Measurements from ENCODE around the gene MMP24.
"Not testable (repeated sequence)": the region's sequence is repeated elsewhere in the genome, so short reads cannot be mapped to it uniquely, and the experiment has no call there.

MMP24 gene

GRCh38 chr20:35216541-35216940 lies 9.9 kb upstream of the MMP24 start:
- no peak for DNase-seq (ENCODE audit: low read depth)

GRCh38 chr20:35223941-35224340 lies 2.5 kb upstream of the MMP24 start:
- DNase-seq (ENCODE audit: low read depth) = no peak

GRCh38 chr20:35224536-35224935 lies 2.0 kb upstream of the MMP24 start:
- no peak for DNase-seq (ENCODE audit: low read depth)

GRCh38 chr20:35225319-35226125 lies 968 bp upstream of the MMP24 start:
- no peak for DNase-seq (ENCODE audit: low read depth)

- no peak for DNase-seq (ENCODE audit: low read depth)
Measured at GRCh38 chr20:35226884-35227681, 593 bp downstream of the MMP24 start.

- no peak for DNase-seq (ENCODE audit: low read depth)
Measured at GRCh38 chr20:35232575-35232974, 6.1 kb downstream of the MMP24 start.

- no peak for DNase-seq (ENCODE audit: low read depth)
Measured at GRCh38 chr20:35235881-35236280, 9.4 kb downstream of the MMP24 start.

- DNase-seq (ENCODE audit: low read depth) = no peak
Measured at GRCh38 chr20:35237486-35237885, 11.0 kb downstream of the MMP24 start.

- DNase-seq (ENCODE audit: low read depth) = no peak
Measured at GRCh38 chr20:35238170-35238569, 11.7 kb downstream of the MMP24 start.

- no peak for DNase-seq (ENCODE audit: low read depth)
Measured at GRCh38 chr20:35238735-35239134, 12.2 kb downstream of the MMP24 start.

- DNase-seq (ENCODE audit: low read depth) = no peak
Measured at GRCh38 chr20:35240083-35240810, 13.8 kb downstream of the MMP24 start.

GRCh38 chr20:35240811-35241293 lies 14.4 kb downstream of the MMP24 start:
- no peak for DNase-seq (ENCODE audit: low read depth)

GRCh38 chr20:35243317-35243716 lies 16.8 kb downstream of the MMP24 start:
- DNase-seq (ENCODE audit: low read depth) = no peak

- no peak for DNase-seq (ENCODE audit: low read depth)
Measured at GRCh38 chr20:35243986-35244385, 17.5 kb downstream of the MMP24 start.

GRCh38 chr20:35246723-35247122 lies 20.2 kb downstream of the MMP24 start:
- DNase-seq (ENCODE audit: low read depth) = no peak

- no peak for DNase-seq (ENCODE audit: low read depth)
Measured at GRCh38 chr20:35248641-35249475, 22.4 kb downstream of the MMP24 start.

- DNase-seq (ENCODE audit: low read depth) = no peak
Measured at GRCh38 chr20:35251613-35251940, 25.1 kb downstream of the MMP24 start.

GRCh38 chr20:35252037-35252461 lies 25.6 kb downstream of the MMP24 start:
- DNase-seq (ENCODE audit: low read depth) = no peak

GRCh38 chr20:35252598-35252997 lies 26.1 kb downstream of the MMP24 start:
- DNase-seq (ENCODE audit: low read depth) = not testable (repeated sequence)

- DNase-seq (ENCODE audit: low read depth) = no peak
Measured at GRCh38 chr20:35253010-35253409, 26.5 kb downstream of the MMP24 start.

- no peak for DNase-seq (ENCODE audit: low read depth)
Measured at GRCh38 chr20:35254448-35254999, 28.0 kb downstream of the MMP24 start.

All from T-helper 22 cell (primary cell).